HG02852 (cell line): ENCODE results near the gene TRIM54.
"Not testable (repeated sequence)": the region's sequence is repeated elsewhere in the genome, so short reads cannot be mapped to it uniquely, and the experiment has no call there.

Experiments
- ATAC-seq: cut with Tn5 transposase; IDR thresholded peaks from one replicate; pipeline ENCODE4 v1.9.1; 2021; ENCODE audit warnings: mild to moderate bottlenecking, moderate library complexity; ENCODE audit not compliant: unreplicated experiment

The TRIM54 gene

DNA sequence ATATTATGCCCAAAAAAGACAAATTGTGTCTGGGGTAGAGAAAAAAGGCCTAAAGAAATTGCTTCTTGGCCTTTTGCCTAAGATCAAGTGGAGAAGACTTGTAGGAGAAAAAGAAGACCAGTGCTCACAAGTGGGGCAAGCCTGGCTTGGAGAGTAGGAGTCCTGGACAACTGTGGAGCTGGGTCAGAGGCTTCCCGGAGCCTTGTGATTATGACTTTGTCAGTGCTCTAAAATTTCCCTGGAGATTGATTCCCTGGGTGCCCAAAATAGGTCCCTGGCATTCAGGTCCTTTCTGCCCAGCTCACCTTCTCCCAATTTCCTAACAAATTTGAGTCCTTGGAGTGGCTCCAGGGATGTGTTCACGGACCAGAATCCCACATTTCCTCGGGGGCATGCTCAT is 787 bp upstream of the TRIM54 start:
- no peak for ATAC-seq

DNA sequence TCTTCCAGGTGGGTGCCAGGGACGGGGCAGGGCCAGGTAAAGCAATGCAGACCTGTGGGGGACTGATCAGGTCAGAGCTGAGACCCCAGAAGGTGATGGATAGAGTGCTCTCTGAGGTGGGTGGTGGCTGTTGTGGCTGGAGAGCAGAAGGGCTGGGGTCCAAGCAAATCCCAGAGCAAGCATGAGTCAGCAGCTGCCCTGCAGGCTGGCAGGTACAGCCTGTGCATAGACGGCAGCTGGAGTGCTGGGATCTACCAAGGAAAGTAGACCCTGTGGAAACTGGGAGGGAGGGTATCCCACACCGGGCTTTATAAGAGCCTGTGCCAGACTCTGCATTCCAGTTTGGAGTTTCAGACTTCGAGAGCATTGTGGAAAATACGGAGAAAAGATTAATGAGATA is 663 bp downstream of the TRIM54 start:
- no peak for ATAC-seq

DNA sequence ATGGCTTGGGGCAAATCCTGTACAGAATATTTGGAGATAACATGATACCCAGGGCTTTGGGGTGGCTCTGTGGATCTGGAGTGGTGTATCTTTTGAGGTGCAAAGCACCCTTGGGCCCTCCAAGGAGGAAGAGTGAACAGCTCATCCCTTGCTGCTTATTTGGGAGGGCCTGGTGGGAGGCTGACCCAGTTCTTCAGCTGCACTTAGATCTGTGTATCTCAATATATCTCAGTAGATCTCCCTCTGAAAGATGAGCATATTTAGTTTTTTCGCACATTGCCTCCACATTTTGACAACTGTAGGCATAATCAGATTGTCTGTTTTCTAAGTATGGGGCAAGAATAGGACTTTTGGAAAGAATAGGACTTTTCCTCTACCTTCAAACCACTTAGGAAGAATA is 2.8 kb downstream of the TRIM54 start:
- ATAC-seq = no peak

DNA sequence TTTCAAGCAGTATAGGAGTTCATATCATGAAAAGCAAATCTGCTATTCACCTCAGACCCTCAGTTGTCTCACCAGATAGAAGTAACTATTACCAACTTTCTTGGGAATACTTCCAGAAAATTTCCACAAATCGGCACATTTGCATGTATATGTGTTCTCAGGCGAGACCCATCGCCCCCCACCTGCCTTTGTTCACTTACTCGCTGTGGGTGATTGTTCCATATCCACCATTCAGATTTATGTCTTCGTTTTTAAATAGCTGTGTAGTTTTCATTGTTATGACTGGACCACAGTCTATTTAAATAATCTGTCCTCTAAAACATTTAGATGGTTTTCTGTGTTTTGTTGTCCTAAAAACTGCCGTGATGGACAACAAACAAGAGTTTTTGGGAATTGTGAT is 3.3 kb downstream of the TRIM54 start:
- no peak for ATAC-seq

DNA sequence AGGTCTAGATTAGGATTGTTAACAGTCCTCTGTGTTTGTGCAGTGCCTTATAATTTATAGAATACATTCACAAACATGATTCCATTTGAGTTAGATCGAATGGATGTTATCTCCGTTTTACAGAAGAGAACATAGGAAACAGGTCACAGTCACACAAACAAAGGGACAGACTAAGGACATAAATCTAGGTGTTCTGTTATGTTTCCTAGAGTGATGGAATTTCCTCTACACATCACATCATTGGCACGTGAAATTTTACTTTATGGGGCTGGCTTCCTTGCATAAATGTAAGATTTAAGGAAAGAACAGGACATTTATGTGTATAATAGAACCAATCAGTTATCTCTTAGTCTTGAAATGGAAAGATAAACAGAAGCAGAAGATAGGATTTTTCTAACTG is 6.4 kb downstream of the TRIM54 start:
- no peak for ATAC-seq

DNA sequence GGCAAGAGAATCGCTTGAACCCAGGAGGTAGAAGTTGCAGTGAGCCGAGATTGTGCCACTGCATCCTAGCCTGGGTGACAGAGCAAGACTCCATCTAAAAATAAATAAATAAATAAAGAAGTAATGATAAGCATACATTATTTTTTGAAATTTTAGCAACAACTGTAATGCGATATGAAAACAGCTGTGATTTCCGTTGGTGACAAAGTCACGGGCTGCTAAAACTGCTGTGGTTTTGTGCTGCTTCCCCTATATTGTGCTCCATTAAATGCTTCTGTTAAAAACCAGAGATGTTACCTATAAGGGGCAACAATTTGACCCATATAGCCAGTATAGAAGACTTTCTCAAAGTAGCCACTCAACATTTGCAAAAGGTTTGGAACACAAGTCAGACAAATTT is 8.3 kb downstream of the TRIM54 start:
- ATAC-seq = no peak

GRCh38 chr2:27291865-27292264 is 9.6 kb downstream of the TRIM54 start:
- ATAC-seq = no peak

GRCh38 chr2:27294928-27295327 is 12.7 kb downstream of the TRIM54 start:
- no peak for ATAC-seq

DNA sequence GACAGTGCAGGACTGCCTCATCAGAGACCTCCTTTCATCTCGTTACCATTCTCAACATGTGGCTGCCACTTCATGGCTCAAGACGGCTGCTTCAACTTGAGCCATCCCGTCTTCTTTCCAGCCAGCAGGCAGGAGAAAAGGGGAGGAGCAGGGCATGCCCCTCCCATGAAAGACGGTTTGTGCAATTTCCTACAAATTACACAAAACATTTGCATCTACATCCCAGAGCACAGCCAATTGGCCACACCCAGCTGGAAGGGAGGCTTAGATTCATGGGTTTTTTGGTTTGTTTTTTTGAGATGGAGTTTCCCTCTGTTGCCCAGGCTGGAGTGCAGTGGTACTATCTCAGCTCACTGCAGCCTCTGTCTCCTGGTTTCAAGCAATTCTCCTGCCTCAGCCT is 14.3 kb downstream of the TRIM54 start:
- ATAC-seq = no peak

DNA sequence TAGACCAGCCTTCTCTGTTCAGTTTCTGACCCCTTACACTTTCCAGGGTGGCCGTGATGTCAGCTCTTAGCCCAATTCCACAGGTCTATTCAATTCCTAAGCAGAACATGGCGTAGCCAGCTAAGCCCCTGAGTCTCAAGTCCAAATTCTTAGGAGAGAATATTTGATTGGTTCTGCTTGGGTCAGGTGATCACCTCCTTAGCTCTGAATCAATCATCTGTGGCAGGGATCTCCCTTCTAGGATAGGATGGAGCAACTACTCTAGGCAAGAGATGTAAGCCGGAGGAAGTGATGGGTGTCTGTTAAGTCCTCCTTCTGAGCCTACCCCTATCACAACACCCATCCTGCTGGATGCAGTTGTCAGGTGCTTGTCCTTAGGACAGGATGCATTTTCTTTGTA is 15.0 kb downstream of the TRIM54 start:
- ATAC-seq = no peak

- ATAC-seq = no peak
These were observed 16.3 kb downstream of the TRIM54 start for GRCh38 chr2:27298391-27299080.

- ATAC-seq = not testable (repeated sequence)
These were observed 18.4 kb downstream of the TRIM54 start for GRCh38 chr2:27300606-27301005.

- ATAC-seq = no peak
These were observed 21.1 kb downstream of the TRIM54 start for GRCh38 chr2:27303093-27304025.

- no peak for ATAC-seq
These were observed 22.4 kb downstream of the TRIM54 start for GRCh38 chr2:27304488-27305240.

DNA sequence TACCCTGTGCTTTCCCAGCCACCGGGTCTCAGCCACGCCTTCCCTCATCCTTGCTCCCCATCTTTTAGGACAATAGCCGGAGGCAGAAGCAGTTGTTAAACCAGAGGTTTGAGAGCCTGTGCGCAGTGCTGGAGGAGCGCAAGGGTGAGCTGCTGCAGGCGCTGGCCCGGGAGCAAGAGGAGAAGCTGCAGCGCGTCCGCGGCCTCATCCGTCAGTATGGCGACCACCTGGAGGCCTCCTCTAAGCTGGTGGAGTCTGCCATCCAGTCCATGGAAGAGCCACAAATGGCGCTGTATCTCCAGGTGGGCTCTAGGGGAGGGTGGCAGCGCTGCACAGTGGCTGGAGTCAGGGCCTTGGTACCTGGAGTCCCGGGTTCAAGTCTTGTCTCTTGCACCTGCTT is 23.3 kb downstream of the TRIM54 start:
- ATAC-seq = no peak

DNA sequence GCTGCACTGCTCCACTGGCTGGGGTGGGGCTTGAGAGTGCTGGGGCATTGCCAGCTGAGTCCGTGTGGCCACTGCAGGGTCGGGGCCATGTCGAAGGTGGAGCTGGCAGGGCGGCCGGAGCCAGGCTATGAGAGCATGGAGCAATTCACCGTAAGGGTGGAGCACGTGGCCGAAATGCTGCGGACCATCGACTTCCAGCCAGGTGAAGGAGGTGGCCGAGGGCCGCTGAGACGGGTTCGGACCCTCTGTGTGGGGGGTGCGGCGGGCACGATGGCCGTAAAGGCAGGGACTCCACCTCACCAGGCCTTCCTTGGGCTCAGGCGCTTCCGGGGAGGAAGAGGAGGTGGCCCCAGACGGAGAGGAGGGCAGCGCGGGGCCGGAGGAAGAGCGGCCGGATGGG is 23.9 kb downstream of the TRIM54 start:
- no peak for ATAC-seq

DNA sequence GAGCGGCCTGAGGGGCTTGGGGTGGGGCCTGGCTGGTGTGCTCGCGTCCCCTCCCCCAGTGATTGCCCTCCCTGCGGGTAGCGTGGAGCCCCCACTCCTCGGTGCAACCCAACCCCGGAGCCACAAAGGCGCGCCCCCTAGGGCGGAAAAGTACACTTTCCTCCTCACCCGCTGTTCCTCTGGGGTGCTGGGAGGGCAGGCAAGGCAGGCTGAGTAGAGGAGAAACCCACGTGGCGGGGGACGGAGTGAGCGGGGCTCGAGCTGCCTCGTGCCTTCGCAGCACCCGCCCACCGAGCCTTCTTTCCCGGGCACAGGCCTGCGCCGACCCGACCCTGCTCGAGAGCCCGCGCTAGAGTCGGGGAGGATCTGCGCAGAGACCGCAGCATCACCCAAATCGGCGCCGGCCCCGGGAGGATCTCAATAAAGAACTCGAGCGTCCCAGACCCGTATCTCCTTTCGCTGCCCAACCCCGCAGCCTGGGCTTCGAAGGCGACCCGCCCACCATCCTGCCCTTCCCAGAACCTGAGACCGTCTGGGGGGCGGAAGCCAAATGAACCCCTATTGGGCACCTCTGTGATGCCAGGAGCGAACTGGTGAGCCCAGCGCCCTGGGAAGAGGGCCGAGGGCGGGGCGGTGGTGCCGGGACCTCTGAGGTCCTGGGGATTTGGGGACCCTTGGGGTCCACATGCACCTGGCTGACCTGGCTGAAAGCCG is 24.5 kb downstream of the TRIM54 start:
- ATAC-seq = no peak

GRCh38 chr2:27307287-27307544 is 25.0 kb downstream of the TRIM54 start:
- ATAC-seq = no peak

GRCh38 chr2:27307545-27308358 is 25.5 kb downstream of the TRIM54 start:
- no peak for ATAC-seq

- ATAC-seq = no peak
These were observed 26.2 kb downstream of the TRIM54 start, which contains the start of gene UCN for GRCh38 chr2:27308359-27308881. UCN (minus strand) TSS chr2:27308445; CDS start chr2:27307895, 550 bp downstream.
